ENCODE results near the gene FBXO42.
"Not testable (repeated sequence)": the region's sequence is repeated elsewhere in the genome, so short reads cannot be mapped to it uniquely, and the experiment has no call there.

Gene FBXO42

DNA sequence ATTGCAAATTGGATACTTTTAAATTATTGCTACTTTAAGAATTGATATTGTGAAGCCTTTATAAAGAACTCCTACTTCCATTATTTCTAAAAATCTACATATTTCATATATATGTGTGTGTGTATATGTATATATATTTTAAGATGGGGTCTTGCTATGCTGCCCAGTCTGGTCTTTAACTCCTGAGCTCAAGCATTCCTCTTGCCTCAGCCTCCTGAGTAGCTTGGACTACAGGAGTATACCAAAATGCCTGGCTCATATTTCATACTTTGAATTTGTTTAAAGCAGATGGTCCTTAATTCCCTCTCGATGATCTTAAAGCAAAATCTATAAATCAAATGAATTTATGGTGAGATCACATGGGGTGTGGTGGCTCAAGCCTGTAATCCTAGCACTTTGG lies 90.2 kb downstream of the FBXO42 start:
- H3K27me3 ChIP-seq: no peaks in the 10 kb centered on the region
- TF ChIP-seq, protein P1, sequence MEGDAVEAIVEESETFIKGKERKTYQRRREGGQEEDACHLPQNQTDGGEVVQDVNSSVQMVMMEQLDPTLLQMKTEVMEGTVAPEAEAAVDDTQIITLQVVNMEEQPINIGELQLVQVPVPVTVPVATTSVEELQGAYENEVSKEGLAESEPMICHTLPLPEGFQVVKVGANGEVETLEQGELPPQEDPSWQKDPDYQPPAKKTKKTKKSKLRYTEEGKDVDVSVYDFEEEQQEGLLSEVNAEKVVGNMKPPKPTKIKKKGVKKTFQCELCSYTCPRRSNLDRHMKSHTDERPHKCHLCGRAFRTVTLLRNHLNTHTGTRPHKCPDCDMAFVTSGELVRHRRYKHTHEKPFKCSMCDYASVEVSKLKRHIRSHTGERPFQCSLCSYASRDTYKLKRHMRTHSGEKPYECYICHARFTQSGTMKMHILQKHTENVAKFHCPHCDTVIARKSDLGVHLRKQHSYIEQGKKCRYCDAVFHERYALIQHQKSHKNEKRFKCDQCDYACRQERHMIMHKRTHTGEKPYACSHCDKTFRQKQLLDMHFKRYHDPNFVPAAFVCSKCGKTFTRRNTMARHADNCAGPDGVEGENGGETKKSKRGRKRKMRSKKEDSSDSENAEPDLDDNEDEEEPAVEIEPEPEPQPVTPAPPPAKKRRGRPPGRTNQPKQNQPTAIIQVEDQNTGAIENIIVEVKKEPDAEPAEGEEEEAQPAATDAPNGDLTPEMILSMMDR (IDR thresholded peaks at IDR 0.05; ENCODE audit: low read depth, low read length): no peak
- no peaks in the 10 kb centered on the region for H3K9me3 ChIP-seq
- no peak for DNase-seq
- peaks cover 4% of the 10 kb centered on the region; the same call in 1 of the 2 replicates for H3K4me1 ChIP-seq
- no peaks in the 10 kb centered on the region; the same call in 1 of the 2 replicates for H3K36me3 ChIP-seq
- H3K4me3 ChIP-seq (ENCODE audit: low read depth, low read length): no peak overlapping the region

GRCh38 chr1:16260814-16261213 lies 91.5 kb downstream of the FBXO42 start:
- H3K4me1 ChIP-seq: peaks cover 2% of the 10 kb centered on the region; the same call in 1 of the 2 replicates
- no peaks in the 10 kb centered on the region for H3K27me3 ChIP-seq
- no peaks in the 10 kb centered on the region for H3K9me3 ChIP-seq
- no peak for DNase-seq
- H3K36me3 ChIP-seq: no peaks in the 10 kb centered on the region; the same call in 1 of the 2 replicates
- TF ChIP-seq, protein P1 (IDR thresholded peaks at IDR 0.05; ENCODE audit: low read depth, low read length): no peak
- no peak overlapping the region for H3K4me3 ChIP-seq (ENCODE audit: low read depth, low read length)

- no peak for DNase-seq
- no peak overlapping the region for H3K4me3 ChIP-seq (ENCODE audit: low read depth, low read length)
- H3K4me1 ChIP-seq: peaks cover 13% of the 10 kb centered on the region
- H3K27me3 ChIP-seq: no peaks in the 10 kb centered on the region
- H3K9me3 ChIP-seq: no peaks in the 10 kb centered on the region
- no peaks in the 10 kb centered on the region; the same call in 1 of the 2 replicates for H3K36me3 ChIP-seq
- TF ChIP-seq, protein P1 (IDR thresholded peaks at IDR 0.05; ENCODE audit: low read depth, low read length): no peak
These were observed 93.6 kb downstream of the FBXO42 start for GRCh38 chr1:16258591-16259135.

DNA sequence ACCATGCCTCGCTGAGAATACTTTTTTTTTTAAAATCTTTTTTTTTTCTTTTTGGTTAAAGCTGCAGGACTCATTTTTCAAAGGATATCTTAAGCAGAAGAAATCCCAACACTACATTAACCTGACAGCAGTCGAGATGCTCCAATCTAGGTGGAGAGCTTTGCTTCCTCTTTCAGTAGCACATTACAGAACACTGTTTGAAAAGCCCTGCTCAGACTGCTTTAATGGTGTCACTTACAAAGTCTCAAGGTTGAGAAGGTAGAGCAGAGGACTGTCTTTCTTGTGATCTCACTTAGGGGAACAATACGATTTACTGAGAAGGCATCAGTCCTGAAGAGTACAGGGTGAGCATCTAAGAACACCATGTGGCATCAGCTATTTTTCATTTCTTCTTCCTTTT lies 94.3 kb downstream of the FBXO42 start:
- Histone ChIP-seq H3K9me3 (no peaks in the 10 kb centered on the region), H3K4me1 (peaks cover 20% of the 10 kb centered on the region), H3K36me3 (no peaks in the 10 kb centered on the region; the same call in 1 of the 2 replicates), H3K4me3 (ENCODE audit: low read depth, low read length) (no peak overlapping the region), H3K27me3 (no peaks in the 10 kb centered on the region)
- TF ChIP-seq, protein P1 (IDR thresholded peaks at IDR 0.05; ENCODE audit: low read depth, low read length): no peak
- no peak for DNase-seq

GRCh38 chr1:16257556-16257955 lies 94.7 kb downstream of the FBXO42 start:
- DNase-seq; H3K4me3 ChIP-seq (ENCODE audit: low read depth, low read length); H3K9me3 ChIP-seq; H3K36me3 ChIP-seq; H3K27me3 ChIP-seq: not testable (repeated sequence)
- H3K4me1 ChIP-seq: peaks cover 22% of the 10 kb centered on the region

DNA sequence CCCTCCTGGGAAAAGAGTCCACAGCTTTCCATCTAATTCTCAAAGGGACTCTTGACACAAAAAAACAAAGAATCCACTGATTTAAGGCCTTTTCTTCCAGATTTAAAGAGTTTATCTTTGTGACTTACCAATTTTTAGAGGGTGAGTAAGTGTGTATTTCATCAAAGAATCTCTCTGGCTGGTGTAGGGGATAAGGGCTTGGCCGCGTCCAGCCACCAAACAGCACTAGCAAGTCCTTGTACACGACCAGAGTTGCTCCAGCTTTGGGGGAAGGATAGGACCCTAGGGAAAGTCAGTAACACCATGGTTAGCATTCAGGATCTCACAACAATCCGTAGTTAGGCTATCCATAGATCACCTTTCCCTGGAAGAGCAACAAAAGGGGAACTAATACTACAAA lies 95.8 kb downstream of the FBXO42 start:
- Histone ChIP-seq H3K4me1 (peaks cover 30% of the 10 kb centered on the region), H3K36me3 (peaks cover 5% of the 10 kb centered on the region), H3K27me3 (no peaks in the 10 kb centered on the region), H3K4me3 (ENCODE audit: low read depth, low read length) (no peak overlapping the region), H3K9me3 (no peaks in the 10 kb centered on the region)
- DNase-seq: no peak
- TF ChIP-seq, protein P1 (IDR thresholded peaks at IDR 0.05; ENCODE audit: low read depth, low read length): no peak

All from BE2C (cell line).